H54 (cell line): Measurements from ENCODE around the gene FBXO31.

ENCODE experiments used
- DNase-seq: peaks from one replicate; pipeline ENCODE4 v3.0.0; 2011; ENCODE audit warnings: low spot score, mixed read lengths; ENCODE audit not compliant: insufficient read length
- FAIRE-seq: peaks from 3 replicates; lab custom pipeline; 2011; peaks lifted over from hg19 to GRCh38; lab: Jason Lieb, UNC
- POLR2A ChIP-seq: IDR thresholded peaks from 2 replicates; pipeline ENCODE4 v1.6.1; 2011; ENCODE audit warnings: low read depth, mild to moderate bottlenecking, low read length

FBXO31 gene

DNA sequence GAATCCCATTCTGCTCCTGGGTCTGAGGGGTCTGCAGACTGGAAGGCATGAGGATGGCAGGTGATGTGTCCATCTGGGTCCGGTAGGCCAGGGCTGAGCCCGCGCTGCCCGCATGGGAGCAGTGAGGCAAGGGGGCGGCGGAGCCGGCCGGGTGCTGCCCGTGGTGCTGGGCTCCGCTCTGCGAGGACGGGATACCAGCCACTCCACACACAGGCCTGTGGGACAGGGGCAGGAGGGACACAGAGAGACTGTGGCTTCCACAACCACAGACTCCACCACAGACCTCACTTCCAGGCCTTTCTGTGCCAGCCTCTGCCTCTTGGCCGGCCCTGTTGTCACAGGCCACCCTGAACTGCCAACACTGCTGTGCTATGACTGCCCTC, 33.9 kb upstream of the FBXO31 start:
- no peak for FAIRE-seq
- DNase-seq, result no peak
- no peak for TF ChIP-seq POLR2A

DNA sequence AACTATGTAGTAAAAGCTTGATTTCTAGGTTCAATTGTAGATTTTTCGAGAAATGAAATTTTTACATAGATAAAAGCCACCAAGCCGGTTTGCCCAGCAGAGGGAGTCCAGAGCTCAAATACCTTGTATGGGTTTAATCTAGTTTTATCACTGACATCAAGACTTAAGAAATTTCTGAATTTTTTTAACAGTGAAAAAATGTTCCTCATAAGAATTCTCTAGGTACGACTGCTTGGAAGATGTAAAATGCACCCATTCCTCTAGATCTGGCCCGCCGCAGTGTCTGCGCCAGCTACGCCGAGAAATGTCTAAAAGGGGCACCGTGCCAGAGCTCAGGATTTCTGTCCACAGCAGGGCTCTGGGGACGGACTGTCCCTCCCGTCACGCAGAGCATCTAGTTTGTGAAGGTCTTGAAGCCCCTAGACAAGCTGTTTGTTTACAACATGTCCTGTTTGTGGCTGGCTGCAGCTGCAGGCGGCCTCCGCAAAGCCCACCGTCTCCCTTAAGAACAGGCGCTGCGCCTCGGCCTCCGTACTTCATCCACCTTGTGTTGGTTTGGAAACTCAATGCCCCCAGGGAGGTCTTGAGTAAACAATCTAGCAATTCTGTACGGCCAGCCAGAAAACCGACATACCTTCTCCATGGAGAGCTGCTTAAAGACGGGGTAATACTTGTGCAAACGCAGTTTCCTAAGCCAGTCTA, 33.4 kb upstream of the FBXO31 start:
- no peak for TF ChIP-seq POLR2A
- FAIRE-seq (no peak), DNase-seq (peak; percentile 30)

DNA sequence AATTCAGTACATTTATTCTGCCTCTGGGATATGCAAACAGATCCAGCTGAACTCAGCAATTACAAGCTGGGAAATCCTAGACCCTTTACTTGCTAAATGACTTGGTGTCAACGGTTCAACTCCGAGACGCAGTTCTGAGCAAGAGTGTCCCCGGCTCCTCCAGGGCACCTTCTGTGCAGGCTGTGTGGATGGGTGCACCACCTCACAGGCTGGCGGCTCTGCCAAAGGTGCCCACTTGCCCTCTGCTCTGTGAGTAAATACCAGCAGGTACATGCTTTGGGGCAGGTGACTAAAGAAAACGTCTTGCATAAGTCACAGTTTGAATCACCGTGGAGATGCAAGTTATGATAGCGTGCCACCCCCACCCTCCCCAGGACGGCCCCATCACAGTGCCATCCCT, 31.9 kb upstream of the FBXO31 start:
- no peak for TF ChIP-seq POLR2A
- no peak for DNase-seq
- no peak for FAIRE-seq

DNA sequence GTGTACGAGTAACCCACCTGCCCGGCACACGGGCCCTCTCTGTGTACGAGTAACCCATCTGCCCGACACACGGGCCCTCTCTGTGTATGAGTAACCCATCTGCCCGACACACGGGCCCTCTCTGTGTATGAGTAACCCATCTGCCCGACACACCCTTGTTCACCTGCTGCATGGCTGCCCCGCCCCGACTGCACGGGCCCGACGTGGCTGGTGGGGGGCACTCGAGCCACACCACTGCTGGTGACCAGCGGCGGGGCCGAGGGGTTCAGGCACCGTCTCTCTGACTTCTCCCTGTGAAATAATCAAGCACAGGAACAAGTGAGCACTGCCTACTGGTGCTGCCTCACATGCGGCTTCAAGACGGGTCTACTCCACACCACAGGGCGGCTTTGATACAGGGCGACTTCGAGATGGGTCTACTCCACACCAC, 30.7 kb upstream of the FBXO31 start:
- no peak for TF ChIP-seq POLR2A
- no peak for FAIRE-seq
- DNase-seq, result no peak

DNA sequence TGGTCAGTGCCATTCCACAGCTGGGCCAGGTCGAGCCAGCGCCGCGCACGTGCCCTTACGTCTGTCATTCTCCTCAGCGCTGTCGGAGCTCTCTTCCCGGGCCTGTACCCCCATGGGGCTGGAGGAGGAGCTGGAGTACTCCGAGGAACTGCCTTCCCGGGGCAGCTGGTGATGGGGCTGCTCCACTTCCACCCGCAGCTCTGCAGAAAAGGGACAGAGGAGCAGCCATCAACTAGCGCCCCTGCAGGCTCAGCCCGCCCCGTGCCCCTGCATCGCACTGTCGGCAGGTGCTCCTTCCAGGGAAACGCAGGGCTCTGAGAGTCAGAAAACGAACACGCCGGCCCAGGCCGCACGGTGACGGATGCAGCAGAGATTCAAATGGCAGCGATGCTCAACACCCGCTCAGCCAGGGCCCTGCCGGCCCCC, 29.4 kb upstream of the FBXO31 start:
- TF ChIP-seq POLR2A, result no peak
- no peak for FAIRE-seq
- no peak for DNase-seq

DNA sequence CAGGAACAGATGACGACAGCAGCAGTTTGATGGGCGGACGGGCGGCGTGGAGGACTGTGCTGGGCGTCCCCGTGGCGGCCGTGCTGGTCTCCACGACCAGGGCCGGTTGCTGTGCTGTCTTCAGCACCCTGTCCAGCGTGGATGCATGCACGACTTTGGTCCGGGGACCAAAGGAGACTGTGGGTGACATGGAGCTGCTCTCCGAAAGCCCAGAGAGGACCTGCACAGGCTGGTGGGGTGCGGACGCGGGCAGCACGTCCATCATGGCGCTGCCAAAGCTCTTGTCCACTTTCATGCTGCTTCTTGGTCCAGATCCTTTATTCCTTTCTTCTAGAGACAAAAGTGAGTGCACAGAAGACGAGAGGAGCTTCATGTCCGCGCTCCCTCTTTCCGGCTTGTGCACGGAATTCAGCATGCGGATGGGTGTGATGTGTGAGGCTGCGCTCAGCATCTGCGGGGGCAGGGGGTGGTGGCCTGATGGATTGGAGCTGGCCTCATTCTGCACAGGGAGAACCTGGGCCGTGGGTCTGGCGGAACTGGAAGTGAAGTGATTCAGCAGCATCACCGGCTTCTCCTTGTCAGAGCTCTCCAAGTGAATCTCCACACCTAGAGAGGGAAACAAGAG, 28.9 kb upstream of the FBXO31 start:
- TF ChIP-seq POLR2A, result no peak
- FAIRE-seq, result no peak
- no peak for DNase-seq

DNA sequence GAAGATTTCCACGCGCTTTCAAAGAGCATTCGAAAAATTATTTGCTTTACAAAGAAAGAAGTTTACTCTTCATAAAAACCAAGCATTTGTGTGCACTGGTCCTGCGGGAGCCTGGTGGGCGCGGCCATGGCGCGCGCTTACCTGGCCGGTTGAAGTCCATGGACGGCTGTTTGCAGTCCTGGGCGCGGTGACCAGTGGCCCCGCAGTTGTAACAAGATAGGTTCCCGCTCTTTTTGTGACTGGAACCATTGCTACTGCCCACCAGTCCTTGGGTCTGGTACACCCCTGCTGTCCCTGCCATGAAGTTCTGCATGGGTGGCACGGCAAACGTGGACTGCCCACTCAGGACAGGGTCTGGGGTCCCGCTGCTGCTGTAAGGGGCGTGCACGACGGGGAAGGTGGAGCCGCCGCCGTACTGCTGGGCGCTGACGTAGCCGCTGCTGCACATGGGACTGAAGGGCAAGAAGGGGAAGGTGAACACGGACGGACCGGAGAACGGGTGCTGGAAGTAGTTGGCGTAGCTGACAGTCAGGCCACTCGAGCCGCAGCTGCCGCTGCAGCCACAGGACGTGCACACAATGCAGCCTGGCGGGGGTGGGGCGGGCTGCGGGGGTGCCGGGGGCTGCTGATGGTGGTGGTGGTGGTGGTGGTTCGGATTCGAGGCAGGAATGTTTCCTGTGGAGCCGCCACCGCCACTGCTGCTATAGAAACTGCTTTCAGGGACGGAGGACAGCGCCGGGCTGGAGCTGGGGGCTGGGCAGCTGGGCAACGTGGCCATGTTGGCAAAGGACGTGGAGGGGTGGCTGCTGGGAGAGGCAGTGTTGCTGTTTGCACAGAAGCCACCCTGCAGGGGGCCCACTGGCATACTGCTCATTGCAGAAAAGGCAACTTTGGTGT, 28.0 kb upstream of the FBXO31 start:
- DNase-seq (no peak), FAIRE-seq (no peak)
- TF ChIP-seq POLR2A, result no peak

DNA sequence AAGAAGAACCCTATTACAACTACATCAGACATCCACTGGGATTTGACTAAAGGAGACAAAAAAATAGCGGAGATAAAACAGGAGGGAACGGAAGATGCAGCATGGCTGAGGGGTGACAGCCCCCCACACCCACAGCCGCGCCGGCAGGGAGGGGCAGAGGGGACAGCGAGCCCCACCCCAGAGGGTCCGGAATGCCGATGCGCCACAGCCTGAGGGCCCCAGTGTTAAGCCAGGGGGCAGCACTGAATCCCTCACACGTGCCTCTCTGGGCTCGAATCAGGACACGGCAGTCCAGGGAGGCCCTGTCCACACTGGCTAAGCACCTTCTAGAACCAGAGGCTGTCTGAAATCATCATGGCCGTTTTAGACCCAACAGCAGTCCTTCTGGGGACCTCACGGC, 27.4 kb upstream of the FBXO31 start:
- FAIRE-seq (no peak), DNase-seq (no peak)
- no peak for TF ChIP-seq POLR2A

DNA sequence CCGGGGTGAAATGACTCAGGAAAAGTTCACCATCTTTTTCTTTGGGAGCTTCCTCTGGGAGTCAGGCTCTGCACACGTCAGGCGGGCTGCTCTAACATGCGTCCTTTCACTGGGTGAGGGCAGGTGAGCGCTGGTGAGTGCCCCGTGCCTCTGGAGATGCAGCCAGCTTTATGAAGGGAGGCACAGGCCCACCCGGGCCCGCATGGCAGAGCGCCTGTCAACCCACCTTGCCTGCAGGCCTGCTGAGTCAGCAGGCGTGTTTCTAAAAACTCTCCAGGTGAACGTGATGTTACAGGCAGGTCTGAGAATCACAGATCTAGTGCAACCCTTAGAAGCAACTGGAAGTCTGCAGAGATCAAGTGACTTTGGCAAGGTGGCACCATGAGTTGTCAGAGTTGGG, 27.0 kb upstream of the FBXO31 start:
- TF ChIP-seq POLR2A, result no peak
- DNase-seq, result no peak
- no peak for FAIRE-seq

DNA sequence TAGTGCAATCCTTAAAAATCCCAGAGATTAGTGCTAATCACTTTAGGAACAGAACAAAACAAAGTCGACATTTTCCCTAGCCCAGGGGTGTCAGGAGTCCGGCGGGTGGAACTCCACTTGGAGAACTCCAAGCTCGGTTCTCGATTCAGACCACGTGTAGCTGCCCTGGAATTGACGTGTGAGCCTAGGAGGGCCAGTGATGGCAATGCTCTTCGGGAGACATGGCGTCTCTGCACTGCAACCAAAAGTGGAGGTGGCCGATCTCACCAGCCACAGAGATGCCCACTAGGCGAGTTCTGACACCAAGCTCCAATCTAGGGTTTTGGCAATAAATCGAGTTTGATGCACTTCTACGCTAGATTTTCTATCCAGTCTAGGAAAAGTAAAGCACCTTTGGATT, 26.2 kb upstream of the FBXO31 start:
- no peak for FAIRE-seq
- no peak for TF ChIP-seq POLR2A
- DNase-seq, result no peak

DNA sequence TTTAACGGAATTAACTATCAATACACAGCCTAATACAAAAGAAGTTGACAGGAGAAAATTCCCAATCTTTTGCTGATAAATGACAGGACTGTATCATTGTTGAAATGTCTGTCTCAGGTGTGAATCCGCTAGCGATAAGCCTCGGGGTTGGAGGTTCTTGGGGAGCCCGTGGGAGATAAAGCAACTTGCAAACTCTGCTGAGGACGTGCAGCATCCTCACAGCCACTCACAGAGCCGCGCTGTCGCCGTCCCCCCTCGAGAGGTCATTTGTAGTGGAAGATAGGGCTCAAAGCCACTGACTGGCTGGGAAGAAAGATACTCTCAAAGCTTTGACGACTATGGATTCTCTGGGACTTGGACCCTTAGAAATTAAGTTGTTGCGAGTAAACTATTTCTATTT, 25.6 kb upstream of the FBXO31 start:
- no peak for DNase-seq
- no peak for TF ChIP-seq POLR2A
- no peak for FAIRE-seq

DNA sequence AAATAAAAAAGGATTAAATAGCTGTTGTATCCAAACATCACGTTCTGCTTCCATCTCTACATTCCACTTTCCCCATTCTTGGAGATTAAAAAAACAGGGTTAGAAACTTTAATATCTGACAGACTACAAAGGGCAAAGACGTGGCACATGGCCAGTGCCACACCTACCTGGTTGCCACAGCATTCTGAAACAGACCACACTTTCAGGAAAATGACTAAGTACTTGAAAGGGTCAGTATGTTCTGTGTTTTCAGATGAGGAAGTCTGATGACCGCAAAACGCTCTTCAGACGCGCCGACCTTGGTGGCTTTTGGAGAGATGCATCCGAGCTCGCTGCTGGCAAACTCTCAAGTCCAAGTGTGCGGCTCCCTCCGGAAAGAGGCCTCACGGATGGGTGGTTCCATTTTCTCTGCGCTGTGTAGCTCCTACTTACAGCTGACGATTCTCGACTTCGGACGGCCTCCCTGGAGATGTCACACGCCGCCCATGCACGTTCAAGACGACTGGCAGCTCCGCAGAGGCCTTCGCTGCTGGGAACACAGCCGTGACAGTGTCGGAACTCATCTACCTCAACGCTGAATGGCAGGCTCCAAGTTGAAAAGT, 24.0 kb upstream of the FBXO31 start:
- FAIRE-seq, result no peak
- DNase-seq, result no peak

DNA sequence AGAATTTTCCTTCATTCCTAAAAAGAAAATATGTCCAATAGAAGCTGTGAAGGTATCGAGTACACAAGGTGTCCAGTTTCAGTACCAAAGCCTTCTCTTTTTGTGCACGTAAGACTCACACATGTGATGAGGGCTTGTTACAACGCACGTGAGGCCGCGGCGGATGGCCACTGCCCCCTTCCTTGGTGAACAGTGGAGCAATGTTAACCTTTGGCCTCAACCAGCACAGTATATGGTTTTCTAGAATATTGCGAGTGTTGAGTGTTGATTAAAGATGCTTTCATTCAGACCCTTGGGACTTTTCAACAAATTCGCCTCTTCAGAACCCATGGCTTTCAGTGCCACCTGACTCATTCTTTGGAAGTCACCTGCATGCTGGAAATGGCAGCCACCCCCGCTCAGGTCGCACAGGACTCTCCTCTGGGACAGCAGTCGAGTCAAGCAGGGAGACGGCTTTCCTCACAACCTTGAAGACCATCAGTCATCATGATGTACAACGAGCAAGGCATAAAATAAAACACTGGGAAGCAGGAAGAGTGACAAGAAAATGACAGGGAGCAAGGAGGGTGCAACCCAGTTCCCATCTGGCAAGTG, 23.0 kb upstream of the FBXO31 start:
- TF ChIP-seq POLR2A, result no peak
- DNase-seq (no peak), FAIRE-seq (no peak)

More for the DNA sequence above, 24.0 kb upstream of the FBXO31 start:
- TF ChIP-seq POLR2A, result no peak
